Measurements from ENCODE around the gene PRKG1.
"Not testable (repeated sequence)": the region's sequence is repeated elsewhere in the genome, so short reads cannot be mapped to it uniquely, and the experiment has no call there.

Gene PRKG1

GRCh38 chr10:51656503-51656902 lies 582.2 kb downstream of the PRKG1 start:
- no peak for DNase-seq (ENCODE audit: low spot score)

DNA sequence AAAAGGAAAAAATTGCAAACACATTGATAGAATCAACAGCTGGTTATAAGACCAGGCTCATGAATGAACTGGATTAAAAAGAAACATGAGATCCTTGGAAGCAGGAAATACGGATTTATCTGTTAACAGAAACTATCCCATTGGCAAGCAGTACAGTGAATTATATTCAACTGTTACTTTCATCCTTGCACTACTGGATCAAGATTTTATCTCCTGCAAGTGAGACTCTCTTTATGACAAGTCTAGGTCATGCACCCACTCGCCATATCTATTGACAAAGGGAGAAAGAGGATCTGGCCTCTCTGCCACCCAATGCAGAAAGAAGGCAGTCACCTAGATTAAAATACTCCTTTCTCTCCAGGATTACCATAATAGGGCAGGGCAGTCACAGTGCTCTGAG lies 583.7 kb downstream of the PRKG1 start:
- no peak for DNase-seq (ENCODE audit: low spot score)

GRCh38 chr10:51659344-51659743 lies 585.1 kb downstream of the PRKG1 start:
- DNase-seq (ENCODE audit: low spot score) = no peak

GRCh38 chr10:51663086-51663485 lies 588.8 kb downstream of the PRKG1 start:
- DNase-seq (ENCODE audit: low spot score) = no peak

DNA sequence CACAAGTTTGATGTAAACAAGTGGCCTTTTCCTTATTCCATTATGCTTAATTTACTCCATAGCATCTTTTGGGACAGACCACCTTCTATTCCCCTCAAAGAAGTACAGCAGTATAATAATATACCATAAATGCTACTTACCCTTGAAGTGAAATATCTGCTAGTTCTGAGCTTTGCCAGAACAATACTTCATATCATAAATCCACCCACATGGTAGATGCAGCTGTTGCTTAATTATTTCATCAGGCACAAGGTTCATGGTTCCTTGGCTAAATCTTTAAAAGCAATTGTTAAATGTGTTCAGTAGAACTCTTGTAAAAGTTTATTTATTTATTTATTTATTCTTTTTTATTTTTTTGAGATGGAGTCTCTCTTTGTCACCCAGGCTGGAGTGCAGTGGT lies 592.2 kb downstream of the PRKG1 start:
- DNase-seq (ENCODE audit: low spot score) = no peak

DNA sequence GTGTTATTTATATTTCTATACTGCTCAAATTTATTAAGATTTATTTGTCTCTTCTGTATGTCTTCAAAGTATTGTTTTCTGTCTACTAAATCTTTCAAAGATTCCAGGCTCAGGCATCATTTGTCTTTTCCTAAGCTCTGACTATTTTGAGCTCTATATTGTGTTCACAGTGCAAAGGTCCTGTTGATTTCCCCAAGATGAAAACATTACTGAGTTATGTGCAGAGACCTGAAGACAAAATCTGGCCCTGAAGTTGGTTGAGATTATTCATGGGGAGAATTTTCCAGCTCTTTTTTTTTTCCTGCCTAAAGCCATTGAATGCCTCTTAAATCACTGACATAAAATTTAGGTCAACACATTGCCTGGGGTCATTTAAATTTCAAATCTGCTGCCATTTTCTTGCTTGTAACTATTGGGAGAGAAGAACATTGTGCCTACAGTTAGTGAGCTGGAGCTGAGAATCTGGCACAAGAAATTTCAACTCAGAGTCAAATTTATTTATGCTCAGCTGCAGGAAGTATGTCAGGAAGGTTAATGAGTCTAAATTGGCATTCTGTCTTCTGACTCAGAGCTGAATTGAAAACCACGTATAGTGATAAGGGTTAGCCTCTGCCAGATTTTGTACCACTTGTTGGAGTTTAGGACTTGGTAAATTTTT lies 593.5 kb downstream of the PRKG1 start:
- no peak for DNase-seq (ENCODE audit: low spot score)

DNA sequence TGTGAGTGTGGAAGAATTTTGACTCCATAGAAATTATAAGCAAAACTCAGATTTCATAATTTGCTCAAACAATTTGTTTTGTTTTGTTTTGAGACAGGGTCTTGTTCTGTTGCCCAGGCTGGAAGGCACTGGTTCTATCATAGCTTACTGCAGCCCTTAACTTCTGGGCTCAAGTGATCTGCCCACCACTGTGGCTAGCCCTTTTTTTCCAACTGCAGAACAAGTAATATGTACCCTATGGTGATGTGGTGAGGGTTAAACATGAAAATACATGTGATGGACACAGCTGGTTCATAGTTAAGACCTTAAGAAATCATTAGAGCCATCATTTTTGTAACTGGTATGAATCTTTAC lies 594.0 kb downstream of the PRKG1 start:
- no peak for DNase-seq (ENCODE audit: low spot score)

- DNase-seq (ENCODE audit: low spot score) = no peak
Observed at GRCh38 chr10:51669041-51669440, 594.8 kb downstream of the PRKG1 start.

DNA sequence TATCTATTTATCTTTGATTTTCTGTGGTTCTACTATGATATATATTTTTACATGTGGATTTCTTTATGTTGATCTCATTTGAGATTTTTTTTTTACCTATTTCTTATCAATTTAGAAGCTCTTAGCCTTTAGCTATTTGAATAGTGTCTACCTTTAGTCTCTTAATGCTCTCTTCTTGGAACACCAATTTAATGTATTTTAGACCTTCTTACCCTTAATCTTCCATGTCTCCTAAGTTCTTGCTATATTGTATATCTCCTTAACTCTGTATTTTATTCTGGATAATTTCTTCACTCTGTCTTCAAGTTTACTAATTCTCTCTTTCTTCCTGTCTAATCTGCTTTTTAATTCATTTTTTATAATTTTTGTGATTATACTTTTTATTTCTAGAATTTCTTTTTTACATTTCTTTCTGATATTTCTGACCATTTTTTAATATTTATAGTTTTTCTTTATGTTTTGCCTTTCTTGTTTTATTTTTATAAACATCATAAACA lies 597.8 kb downstream of the PRKG1 start:
- DNase-seq (ENCODE audit: low spot score) = no peak

- DNase-seq (ENCODE audit: low spot score) = no peak
Observed at GRCh38 chr10:51675088-51675487, 600.8 kb downstream of the PRKG1 start.

DNA sequence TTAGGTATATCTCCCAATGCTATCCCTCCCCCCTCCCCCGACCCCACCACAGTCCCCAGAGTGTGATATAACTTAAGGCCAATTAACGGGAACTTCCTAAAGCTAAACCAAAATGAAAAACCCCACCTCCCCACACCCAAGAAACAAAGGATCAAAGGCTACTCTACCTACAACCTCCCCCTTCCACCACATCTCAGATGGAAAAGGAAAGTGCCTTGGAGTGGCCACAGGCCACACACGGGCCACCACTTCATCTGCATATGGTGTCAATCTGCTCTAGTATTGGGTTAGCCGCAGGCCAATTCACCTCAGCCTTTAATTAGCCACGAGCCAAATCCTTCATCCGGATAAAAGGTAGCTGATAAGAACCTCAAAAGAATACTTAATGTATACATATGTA lies 605.6 kb downstream of the PRKG1 start:
- no peak for DNase-seq (ENCODE audit: low spot score)

- no peak for DNase-seq (ENCODE audit: low spot score)
Observed at GRCh38 chr10:51683031-51683691, 608.9 kb downstream of the PRKG1 start.

- DNase-seq (ENCODE audit: low spot score) = no peak
Observed at GRCh38 chr10:51685768-51686167, 611.5 kb downstream of the PRKG1 start.

- no peak for DNase-seq (ENCODE audit: low spot score)
Observed at GRCh38 chr10:51687296-51687695, 613.0 kb downstream of the PRKG1 start.

DNA sequence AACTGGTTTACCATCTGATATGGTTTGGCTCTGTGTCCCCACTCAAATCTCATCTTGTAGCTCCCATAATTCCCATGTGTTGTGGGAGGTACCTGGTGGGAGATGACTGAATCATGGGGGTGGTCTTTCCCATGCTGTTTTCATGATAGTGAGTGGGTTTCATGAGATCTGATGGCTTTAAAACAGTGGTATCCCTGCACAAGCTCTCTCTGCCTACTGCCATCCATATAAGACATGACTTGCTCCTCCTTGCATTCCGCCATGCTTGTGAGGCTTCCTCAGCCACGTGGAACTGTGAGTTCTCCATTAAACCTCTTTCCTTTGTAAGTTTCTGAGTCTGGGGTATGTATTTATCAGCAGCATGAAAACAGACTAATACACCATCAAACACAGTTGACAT lies 614.5 kb downstream of the PRKG1 start:
- not testable (repeated sequence) for DNase-seq (ENCODE audit: low spot score)

GRCh38 chr10:51689536-51689935 lies 615.2 kb downstream of the PRKG1 start:
- no peak for DNase-seq (ENCODE audit: low spot score)

- DNase-seq (ENCODE audit: low spot score) = no peak
Observed at GRCh38 chr10:51691135-51691534, 616.8 kb downstream of the PRKG1 start.

- DNase-seq (ENCODE audit: low spot score) = no peak
Observed at GRCh38 chr10:51694086-51694768, 619.9 kb downstream of the PRKG1 start.

DNA sequence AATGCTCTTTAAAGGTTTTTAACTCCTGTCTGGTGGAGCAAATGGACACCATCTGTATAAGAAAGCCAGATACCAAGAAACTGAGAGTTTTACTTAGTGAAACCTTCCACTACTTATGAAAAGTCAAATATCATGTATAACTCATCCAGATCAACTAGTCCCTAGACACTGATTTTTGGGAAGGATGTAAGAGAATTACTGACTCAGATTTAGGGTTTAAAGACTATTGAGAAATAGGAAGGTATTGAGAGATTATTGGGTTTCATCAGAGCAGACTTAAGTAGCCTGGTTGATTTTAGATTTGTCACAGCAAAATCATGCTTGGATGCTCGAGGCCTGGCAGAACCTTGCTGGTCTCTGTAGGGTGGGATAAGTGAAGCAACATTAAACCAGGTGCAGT lies 622.0 kb downstream of the PRKG1 start:
- no peak for DNase-seq (ENCODE audit: low spot score)

DNA sequence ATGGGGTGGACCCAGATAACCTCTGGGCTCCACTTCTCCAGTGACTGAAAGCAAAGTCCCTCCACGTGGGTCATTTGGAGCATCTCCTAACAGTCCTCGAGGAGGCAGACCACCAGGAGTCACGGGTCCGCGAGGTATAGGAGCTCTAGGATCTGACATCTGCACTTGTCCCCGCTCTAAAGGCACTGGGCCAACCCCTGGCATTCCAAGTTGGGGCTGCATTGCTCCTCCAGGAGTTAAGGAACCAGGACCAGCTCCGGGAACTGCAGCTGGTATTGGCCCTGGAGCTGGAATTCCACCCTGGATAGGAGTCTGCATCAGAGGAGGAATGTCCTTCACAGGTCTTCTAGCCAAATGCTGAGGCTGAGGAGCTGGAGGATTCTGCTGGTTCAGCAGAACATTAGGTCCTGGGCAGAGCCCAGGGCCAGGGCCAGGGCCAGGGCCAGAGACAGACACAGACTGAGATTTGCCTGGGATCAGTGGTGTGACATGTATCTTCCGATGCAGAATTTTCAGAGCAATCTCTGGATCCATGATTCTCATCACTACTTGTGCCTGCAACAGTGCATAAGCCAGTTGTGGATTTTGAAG lies 624.3 kb downstream of the PRKG1 start:
- no peak for DNase-seq (ENCODE audit: low spot score)

- no peak for DNase-seq (ENCODE audit: low spot score)
Observed at GRCh38 chr10:51699145-51699474, 624.8 kb downstream of the PRKG1 start.

DNA sequence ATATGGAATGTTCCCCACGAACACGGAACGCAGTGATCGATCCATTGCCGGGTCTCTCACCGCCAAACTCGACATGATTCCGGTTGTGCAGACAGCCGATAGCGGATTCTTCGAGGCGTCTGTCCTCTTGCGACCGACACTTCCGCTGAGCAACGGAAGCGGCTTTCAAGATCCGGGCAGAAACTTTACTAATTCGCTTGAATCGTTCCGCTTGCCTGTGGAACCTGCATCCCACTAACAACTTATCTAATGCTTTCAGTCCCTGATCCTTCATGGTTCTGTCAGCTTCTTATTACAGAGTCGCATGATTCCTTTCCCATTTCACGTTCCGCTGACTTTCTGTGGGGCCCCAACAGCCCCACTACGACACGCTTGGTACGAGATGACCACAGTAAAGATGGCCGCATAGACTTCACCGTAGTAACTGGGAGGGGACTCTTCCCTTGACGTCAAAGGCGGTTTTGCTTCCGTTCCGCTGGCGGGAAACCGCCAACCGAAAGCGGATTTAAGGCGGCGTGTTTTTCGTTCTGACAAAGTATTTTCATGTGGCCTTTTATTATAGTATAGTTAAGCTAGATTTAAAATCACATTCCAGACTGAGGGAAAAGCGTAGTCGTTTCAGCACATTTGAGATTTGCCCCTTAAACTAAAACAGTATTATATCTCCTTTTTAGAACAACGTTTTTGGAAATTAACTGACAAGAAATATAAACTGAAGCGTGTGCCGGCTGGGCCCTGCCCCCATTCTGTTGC lies 625.4 kb downstream of the PRKG1 start, which contains the start of gene CSTF2T:
CSTF2T (minus strand) TSS at position 121 of the 753 bp plus-strand sequence; CDS start at position 75, 46 bp downstream.
- DNase-seq (ENCODE audit: low spot score) = peak; percentile 87

All from D341Med (cell line).